ENCODE measurements around the gene PPP2R1B.

PPP2R1B gene

DNA sequence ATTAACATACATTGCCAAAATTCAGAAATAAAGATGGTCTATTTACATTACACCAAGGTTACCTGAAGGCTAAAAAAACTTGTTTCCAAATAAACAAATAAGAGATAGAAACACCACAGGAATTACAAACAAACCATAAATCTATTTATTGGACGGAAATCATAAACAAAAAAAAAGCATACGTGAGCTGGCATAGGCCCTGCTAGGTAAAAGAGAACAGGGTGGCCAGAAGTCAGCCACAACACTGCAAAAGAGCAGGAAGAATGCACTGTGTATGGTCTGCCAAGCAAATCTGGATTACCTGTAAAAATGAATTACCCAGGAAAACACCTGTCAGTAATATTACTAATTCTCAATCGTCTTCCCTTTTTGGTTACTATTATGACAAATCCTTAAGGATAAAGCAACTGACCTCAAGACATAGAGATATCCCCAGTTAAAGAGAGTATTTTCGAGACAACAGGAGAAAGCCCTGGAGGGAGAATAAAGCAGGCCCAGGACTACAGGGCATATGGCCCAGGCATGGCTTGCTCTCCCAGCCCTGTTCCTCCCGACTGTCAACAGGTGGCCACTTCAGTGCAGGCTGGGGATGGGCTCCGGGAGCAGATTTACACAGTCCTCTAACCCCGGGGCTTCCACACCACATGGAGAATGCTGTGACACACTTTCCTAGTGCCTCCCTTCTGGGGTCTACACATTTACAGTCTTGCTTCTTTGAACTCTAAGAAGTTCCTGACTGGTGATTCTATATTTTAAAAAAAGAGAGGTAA, 18.0 kb downstream of the PPP2R1B start:
- H3K4me1 Mint-ChIP-seq (ENCODE audit: low read depth), result no peaks in the 10 kb centered on the region
- no peaks in the 10 kb centered on the region for H3K9me3 Mint-ChIP-seq
- no peak for DNase-seq (ENCODE audit: low spot score)
- H3K4me3 Mint-ChIP-seq, result no peak overlapping the region
- peaks cover 63% of the 10 kb centered on the region for H3K36me3 Mint-ChIP-seq (ENCODE audit: low read depth)
- H3K27ac Mint-ChIP-seq, result no peak overlapping the region
- no peaks in the 10 kb centered on the region for H3K27me3 Mint-ChIP-seq (ENCODE audit: low read depth)

DNA sequence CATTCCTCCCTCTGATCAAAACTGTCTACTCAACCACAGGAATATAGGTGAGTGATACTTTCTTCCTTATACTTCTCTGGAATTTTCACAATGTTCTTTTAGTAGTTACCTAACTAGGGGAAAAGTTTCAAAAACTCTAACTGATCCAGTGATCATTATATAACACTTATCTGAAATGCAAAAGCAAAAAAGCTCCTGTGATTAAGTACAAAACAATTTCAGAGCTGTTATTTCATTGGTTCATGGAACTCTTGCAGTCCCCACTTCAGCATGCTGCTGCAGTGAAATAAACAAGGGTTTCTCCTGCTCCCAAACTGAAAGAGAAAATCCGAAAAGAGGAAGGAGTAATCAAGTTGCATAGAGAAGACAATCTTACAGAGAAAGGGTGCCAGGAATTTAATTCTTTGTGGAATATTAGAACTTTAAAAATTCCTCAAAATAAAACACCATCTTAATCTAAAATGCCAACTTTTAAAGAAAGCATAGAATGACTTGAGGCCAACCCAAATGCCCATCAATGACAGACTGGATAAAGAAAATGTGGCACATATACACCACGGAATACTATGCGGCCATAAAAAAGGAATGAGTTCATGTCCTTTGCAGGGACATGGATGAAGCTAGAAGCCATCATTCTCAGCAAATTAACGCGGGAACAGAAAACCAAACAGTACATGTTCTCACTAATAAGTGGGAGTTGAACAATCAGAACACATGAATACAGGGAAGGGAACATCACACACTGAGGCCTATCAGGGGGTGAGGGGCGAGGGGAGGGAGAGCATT, 20.3 kb downstream of the PPP2R1B start:
- Mint-ChIP-seq H3K27me3 (ENCODE audit: low read depth) (no peaks in the 10 kb centered on the region), H3K9me3 (no peaks in the 10 kb centered on the region), H3K36me3 (ENCODE audit: low read depth) (peaks cover 65% of the 10 kb centered on the region), H3K27ac (no peak overlapping the region), H3K4me1 (ENCODE audit: low read depth) (peaks cover 2% of the 10 kb centered on the region), H3K4me3 (no peak overlapping the region)
- DNase-seq (ENCODE audit: low spot score), result no peak

DNA sequence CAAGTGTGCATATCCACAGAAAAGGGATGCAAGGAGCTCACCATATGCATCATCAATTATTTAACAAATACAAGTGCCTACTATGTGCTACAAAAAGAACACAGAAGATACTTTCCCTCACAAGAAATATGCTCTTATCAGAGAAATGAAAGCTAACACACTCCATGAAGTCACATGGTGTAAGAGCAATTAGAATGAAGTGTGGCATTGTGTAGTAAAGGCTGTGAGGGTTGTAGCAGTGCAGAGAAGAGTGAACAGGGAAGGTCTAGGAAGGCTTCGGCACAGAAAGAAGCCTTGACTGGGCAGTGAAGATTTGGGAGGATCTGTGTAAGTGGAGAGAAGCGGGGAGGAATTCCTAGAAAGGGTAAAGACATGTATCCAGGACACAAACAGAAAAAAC, 22.5 kb downstream of the PPP2R1B start:
- Mint-ChIP-seq H3K9me3 (no peaks in the 10 kb centered on the region), H3K27me3 (ENCODE audit: low read depth) (no peaks in the 10 kb centered on the region), H3K4me1 (ENCODE audit: low read depth) (peaks cover 2% of the 10 kb centered on the region), H3K4me3 (no peak overlapping the region), H3K36me3 (ENCODE audit: low read depth) (peaks cover 67% of the 10 kb centered on the region), H3K27ac (no peak overlapping the region)
- no peak for DNase-seq (ENCODE audit: low spot score)

DNA sequence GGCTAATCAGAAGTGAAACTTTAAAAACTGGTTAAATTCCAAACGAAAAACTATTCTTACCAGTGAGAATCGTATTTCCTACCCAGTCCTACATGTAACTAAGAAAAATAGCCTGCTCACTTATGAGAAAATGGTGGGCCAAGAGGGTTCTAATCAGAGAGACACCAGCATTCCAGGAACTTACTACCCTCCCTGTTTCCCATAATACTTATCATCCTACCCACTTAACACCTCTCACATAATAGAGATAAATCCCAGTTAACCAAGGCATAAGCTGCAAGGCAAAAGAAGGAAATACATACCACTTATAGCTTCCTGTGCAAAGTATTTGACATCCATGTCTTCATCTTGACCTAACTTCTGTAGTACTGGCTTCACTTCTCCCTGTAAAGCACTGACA, 24.4 kb downstream of the PPP2R1B start:
- Mint-ChIP-seq H3K36me3 (ENCODE audit: low read depth) (peaks cover 56% of the 10 kb centered on the region), H3K4me3 (no peak overlapping the region), H3K4me1 (ENCODE audit: low read depth) (peaks cover 2% of the 10 kb centered on the region), H3K27me3 (ENCODE audit: low read depth) (no peaks in the 10 kb centered on the region), H3K27ac (no peak overlapping the region), H3K9me3 (no peaks in the 10 kb centered on the region)
- DNase-seq (ENCODE audit: low spot score), result no peak

DNA sequence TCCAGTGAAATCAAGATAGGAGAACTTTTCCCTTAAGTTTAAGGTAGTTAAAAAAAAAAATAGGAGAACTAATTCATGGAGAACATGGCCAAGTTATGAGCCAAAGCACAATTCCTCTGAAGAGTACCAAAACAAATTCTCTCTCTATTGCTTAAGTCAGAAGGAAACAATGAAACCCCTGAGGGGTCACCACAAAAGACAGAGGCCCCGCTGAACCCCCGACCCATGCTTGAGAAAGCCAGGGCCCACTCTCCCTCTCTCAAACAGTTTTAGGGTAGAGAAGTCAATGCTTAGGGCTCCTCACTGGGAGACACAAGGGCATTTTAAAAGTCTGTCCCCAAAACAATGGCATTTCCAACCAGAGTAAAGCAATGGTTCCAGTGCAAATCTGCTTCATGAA, 26.9 kb downstream of the PPP2R1B start:
- Mint-ChIP-seq H3K9me3 (no peaks in the 10 kb centered on the region), H3K36me3 (ENCODE audit: low read depth) (peaks cover 38% of the 10 kb centered on the region), H3K4me1 (ENCODE audit: low read depth) (peaks cover 2% of the 10 kb centered on the region), H3K27me3 (ENCODE audit: low read depth) (no peaks in the 10 kb centered on the region), H3K27ac (no peak overlapping the region), H3K4me3 (no peak overlapping the region)
- no peak for DNase-seq (ENCODE audit: low spot score)

DNA sequence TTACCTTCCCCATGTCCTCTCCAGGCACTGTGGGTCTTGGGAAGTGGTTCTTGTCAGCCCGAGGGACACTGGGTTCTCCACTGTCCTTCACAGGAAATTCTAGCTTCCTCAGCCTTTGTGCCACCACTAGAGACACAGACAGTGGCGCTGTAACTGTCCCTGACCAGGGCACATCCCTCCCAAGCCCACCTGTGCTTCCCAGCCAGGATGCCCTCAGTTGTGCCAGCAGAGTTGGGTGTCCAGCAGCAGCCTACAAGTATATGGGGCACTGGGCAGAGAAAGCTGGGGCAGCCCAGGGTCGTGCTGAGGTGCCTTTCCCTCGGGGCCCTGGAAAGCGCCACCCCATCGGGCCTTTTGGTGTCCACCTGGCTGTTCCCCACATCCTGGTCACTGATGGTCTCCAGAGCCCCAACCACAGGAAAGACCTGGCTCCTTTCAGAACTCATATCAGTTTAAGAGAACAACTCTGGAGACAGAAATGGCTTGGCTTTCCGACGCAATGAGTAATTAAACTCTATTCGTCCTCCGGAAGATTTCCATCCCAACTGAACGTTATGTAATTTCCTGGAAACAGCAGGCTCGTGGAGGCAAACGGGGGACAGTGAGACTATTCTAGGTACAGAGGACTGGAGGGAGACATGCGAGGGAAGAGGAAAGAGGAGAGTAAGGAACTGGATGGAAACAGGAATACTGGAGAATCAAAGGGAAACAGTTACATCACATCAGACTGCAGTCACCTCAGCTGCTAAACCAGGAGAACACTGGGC, 28.6 kb downstream of the PPP2R1B start:
- DNase-seq (ENCODE audit: low spot score), result no peak
- H3K36me3 Mint-ChIP-seq (ENCODE audit: low read depth), result peaks cover 27% of the 10 kb centered on the region
- H3K27me3 Mint-ChIP-seq (ENCODE audit: low read depth), result no peaks in the 10 kb centered on the region
- no peak overlapping the region for H3K4me3 Mint-ChIP-seq
- H3K4me1 Mint-ChIP-seq (ENCODE audit: low read depth), result peaks cover 2% of the 10 kb centered on the region
- no peaks in the 10 kb centered on the region for H3K9me3 Mint-ChIP-seq
- peak overlapping the region; percentile 17 for H3K27ac Mint-ChIP-seq

DNA sequence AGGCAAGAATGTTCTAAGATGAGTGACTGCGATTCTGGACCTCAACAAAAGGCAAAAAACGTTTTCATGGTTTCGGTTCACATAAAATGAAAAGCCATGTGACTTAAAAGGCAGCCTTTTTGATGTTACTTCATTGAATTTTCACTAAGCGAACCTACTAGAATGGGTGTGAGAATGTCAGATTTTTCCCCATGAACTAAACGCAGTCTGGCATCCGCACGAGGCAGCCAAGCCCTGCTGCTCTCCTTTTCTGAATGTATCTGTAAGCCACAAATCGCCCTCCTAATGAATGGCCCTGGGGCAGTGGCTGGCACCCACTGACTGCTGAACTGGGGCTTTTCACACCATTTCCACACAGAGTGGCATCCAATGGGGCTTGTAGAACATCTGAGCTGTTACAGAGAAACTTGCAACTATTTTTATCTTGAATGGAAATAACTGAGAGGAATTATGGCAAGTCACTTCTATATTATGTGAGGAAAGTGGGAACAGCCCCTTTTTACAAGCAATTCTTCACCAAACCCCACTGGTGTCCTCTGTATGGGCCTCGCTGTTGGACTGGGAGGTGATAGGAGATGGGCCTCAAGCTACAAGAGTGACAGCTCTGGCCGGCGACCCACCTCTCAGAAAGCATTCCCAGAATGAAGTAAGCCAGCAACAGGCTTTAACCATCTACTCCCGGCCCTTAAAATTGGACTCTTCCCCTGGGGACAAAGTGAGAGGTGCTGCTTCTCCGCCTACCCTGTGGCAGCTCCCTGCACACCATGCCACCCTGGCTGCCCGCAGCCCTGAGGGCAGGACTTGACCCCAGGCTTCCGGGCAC, 29.4 kb downstream of the PPP2R1B start:
- Mint-ChIP-seq H3K9me3 (no peaks in the 10 kb centered on the region), H3K36me3 (ENCODE audit: low read depth) (peaks cover 26% of the 10 kb centered on the region), H3K27me3 (ENCODE audit: low read depth) (no peaks in the 10 kb centered on the region), H3K4me3 (no peak overlapping the region), H3K27ac (no peak overlapping the region), H3K4me1 (ENCODE audit: low read depth) (peaks cover 1% of the 10 kb centered on the region)
- DNase-seq (ENCODE audit: low spot score), result no peak

DNA sequence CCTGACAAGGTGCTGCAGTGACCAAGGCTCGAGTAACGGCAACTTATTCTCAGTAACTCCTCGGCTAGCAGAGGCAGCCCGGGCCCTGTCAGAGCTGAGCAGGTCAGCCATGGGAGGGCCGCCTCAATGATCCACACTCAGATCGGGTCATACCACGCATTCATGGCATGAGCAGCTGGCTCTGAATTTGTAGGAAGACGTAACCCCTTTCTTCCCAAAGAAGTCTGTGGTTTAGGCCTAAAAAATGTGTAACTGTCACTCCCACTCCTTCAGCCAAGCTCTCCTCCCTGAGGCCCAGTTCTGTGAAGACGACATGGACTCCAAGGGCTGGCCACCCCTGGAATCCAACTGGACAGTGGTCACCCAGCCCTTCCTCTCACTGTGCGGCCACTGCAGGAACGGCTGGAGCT, 30.0 kb downstream of the PPP2R1B start:
- Mint-ChIP-seq H3K4me1 (ENCODE audit: low read depth) (no peaks in the 10 kb centered on the region), H3K9me3 (no peaks in the 10 kb centered on the region), H3K4me3 (no peak overlapping the region), H3K27ac (no peak overlapping the region), H3K27me3 (ENCODE audit: low read depth) (no peaks in the 10 kb centered on the region), H3K36me3 (ENCODE audit: low read depth) (peaks cover 21% of the 10 kb centered on the region)
- DNase-seq (ENCODE audit: low spot score), result no peak

DNA sequence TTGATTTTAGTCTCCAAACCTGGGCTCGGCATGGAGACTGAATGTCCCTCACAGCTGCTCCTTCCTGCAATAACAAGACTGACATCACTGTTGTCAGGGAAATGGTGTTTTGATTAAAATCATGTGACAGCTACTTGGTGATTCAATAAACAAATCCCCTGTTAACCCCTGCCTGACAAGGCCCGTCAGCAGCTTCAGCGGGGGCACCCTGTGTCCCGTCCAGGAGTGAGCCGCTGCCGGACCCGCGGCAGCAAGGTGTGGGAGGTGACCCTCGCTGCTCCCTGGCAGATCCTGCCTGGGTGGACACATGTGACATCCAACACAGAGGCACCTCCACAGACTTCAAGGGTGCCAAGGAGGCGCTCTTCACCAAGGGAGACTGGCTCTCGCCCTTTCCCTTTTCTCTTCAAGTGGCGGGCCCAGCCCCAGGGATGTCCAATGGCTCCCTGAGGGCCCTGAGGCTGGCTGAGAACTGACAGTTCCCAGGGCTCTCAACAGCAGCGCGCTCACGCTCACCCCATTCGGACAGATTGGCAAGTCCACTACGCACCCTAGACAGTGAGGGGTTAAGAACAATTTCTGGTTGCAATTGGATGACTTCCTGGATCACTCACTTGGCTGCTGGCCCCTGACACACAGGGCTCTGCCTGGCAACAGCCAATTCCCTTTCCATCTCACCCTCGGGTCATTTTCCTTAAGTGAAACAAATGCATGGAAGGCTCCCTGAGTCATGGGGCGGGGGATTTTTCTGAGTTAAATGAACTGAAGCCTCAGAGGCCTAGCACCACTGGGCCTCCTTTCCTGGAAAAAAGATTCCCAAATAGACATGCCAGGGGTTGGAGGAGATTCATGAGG, 30.7 kb downstream of the PPP2R1B start:
- no peaks in the 10 kb centered on the region for H3K4me1 Mint-ChIP-seq (ENCODE audit: low read depth)
- peaks cover 14% of the 10 kb centered on the region for H3K36me3 Mint-ChIP-seq (ENCODE audit: low read depth)
- H3K27me3 Mint-ChIP-seq (ENCODE audit: low read depth), result no peaks in the 10 kb centered on the region
- no peaks in the 10 kb centered on the region for H3K9me3 Mint-ChIP-seq
- no peak for DNase-seq (ENCODE audit: low spot score)
- no peak overlapping the region for H3K4me3 Mint-ChIP-seq
- no peak overlapping the region for H3K27ac Mint-ChIP-seq

DNA sequence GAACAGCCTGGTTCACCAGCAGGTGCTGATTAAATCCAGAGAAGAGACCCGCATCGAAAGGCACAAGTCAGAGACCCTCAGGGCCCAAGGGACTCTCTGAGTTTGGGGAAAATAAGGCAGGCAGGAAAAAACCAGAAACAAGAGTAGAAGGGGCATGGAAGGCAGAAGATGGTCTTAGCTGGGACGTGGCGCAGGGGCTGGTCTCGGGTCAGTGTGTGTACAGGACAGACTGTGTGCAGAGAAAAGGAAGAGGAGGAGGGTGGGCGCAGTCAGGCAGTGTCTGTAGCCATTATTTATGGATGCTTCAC, 31.3 kb downstream of the PPP2R1B start:
- Mint-ChIP-seq H3K36me3 (ENCODE audit: low read depth) (peaks cover 10% of the 10 kb centered on the region), H3K4me3 (no peak overlapping the region), H3K27ac (peak overlapping the region; percentile 31), H3K27me3 (ENCODE audit: low read depth) (no peaks in the 10 kb centered on the region), H3K9me3 (no peaks in the 10 kb centered on the region), H3K4me1 (ENCODE audit: low read depth) (no peaks in the 10 kb centered on the region)
- DNase-seq (ENCODE audit: low spot score), result no peak

DNA sequence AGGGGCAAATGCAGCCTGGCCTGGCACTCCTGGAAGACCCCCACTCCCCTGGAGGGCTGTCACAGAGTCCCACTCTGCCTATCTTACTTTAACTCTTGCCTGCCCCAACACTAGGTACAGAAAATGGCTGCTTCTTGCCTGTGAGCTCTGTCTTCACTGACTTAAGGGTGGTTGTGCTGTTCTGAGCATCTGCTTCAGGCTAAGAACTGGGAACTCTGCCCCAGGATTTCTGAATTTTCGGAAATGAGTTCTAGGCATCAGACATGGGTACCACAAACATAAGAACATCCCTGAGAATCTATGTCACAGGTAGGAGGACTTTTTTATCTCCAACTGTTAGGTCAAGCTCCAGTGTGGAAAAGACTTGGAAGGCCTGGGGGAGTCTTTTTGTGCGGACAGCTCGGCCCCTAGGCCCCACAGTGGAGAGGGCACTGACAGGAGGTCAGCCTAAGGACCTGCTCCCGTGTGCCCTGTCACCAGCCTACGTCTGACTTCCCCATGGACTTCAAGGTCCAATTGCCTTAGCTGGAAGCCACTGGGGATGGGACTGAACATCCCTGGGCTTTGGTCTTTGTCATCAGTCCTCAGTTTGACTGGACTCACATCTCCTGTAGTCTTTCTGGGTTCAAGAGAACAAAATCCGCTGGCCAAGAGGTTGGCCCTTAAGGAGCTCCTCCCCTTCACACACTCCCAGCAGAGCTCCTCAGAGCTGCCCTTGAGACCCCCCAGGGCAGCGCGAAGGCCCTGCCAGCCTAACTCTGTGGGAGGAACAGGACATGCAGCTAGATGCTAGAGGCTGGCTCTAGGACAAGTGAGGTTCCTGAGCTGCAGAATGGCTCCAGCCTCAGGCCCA, 31.9 kb downstream of the PPP2R1B start:
- Mint-ChIP-seq H3K27me3 (ENCODE audit: low read depth) (no peaks in the 10 kb centered on the region), H3K27ac (peak overlapping the region; percentile 31), H3K4me3 (no peak overlapping the region), H3K4me1 (ENCODE audit: low read depth) (no peaks in the 10 kb centered on the region), H3K9me3 (no peaks in the 10 kb centered on the region), H3K36me3 (ENCODE audit: low read depth) (peaks cover 7% of the 10 kb centered on the region)
- no peak for DNase-seq (ENCODE audit: low spot score)

DNA sequence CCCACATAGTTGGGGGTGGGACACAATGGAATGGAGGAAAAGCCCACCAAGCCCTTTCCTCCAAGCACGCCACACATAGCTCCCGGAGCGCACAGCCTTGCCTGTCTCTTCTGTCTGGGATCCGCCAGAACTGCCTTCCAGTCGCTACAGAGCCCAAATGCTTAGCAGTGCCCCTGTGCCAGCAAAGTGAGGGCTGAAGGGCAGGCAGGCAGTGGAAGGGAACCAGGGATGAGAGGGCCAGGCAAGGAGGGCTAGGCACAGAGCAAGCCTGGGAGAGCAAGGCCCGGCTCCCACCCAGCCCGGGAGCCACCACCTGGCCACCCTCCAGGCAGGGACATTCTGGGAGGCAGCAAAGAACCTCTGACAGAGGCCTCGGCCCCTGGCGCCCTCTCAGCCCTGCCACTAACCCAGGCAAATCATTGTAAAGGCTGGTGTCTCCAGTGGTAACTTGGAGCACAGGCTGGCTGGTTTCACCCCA, 32.5 kb downstream of the PPP2R1B start:
- Mint-ChIP-seq H3K27me3 (ENCODE audit: low read depth) (no peaks in the 10 kb centered on the region), H3K4me3 (no peak overlapping the region), H3K27ac (no peak overlapping the region), H3K4me1 (ENCODE audit: low read depth) (no peaks in the 10 kb centered on the region), H3K36me3 (ENCODE audit: low read depth) (peaks cover 4% of the 10 kb centered on the region), H3K9me3 (no peaks in the 10 kb centered on the region)
- no peak for DNase-seq (ENCODE audit: low spot score)
